Right ventricle myocardium superior (tissue), 1 donor: ENCODE results near the gene CX3CR1. TPM values are rescaled to one million over a fixed set of nuclear protein-coding genes. Genes with fewer than 3 reads are reported as not detected.
"Not testable (repeated sequence)": the region's sequence is repeated elsewhere in the genome, so short reads cannot be mapped to it uniquely, and the experiment has no call there.

Source experiments
- ATAC-seq: fragments of 200-7000 bp; cut with Tn5 transposase; one replicate; pipeline ENCODE4 v1.9.1; 2020; ENCODE audit warnings: mild to moderate bottlenecking; ENCODE audit not compliant: poor library complexity
- DNase-seq: peaks from one replicate; pipeline ENCODE4 v3.0.0-alpha.2; 2020
- intact Hi-C: fragments of 100-400 bp; cut with DNase I; formaldehyde crosslinking; loops from one replicate; pipeline ENCODE4 v1.11.2; 2022
- long read RNA-seq: library from polyadenylated mRNA; unstranded; transcript quantifications from one replicate; pipeline ENCODE4 v2.0.0, GENCODE V29; 2021
- total RNA-seq: library from RNA; stranded (reverse); fragmentation: NEBNext Ultra II Directional; extraction: Animal tissue kit (Norgen Biotek cat#: 25700); gene quantifications from one replicate; pipeline ENCODE4 v1.2.1, GENCODE V29; 2021
- donor health status: DM: no; HTN: yes; CAD: no; lungs with severe emphysema.

Gene CX3CR1
- 1.5 TPM for total RNA-seq
- long read RNA-seq, result 0 reads

GRCh38 chr3:39279745-39280517 is at the start of gene CX3CR1:
TSS of gene CX3CR1 (minus strand) at chr3:39280036. CDS start at chr3:39266509, 13,527 bp downstream.
- ATAC-seq, result peak; percentile 69
- intact Hi-C loops, result loop anchor here (5.0 kb wide), 1 partner anchor 73 kb away; no protein-coding TSS in a partner anchor
- DNase-seq, result no peak

GRCh38 chr3:39329493-39329892 is 49.7 kb upstream of the CX3CR1 start, which contains the start of gene CCR8:
TSS of gene CCR8 (plus strand) at chr3:39329709. CDS start at chr3:39332332, 2,623 bp downstream.
- intact Hi-C loops, result no loop called here
- no peak for ATAC-seq
- no peak for DNase-seq

GRCh38 chr3:39327746-39328349 is 48.0 kb upstream of the CX3CR1 start:
- DNase-seq (no peak), ATAC-seq (no peak)
- intact Hi-C loops, result no loop called here

- no peak for ATAC-seq
- no peak for DNase-seq
- intact Hi-C loops, result no loop called here
Measured at GRCh38 chr3:39327053-39327745, 47.4 kb upstream of the CX3CR1 start.

- ATAC-seq (no peak), DNase-seq (no peak)
- intact Hi-C loops, result no loop called here
Measured at GRCh38 chr3:39325236-39325635, 45.4 kb upstream of the CX3CR1 start.

- no peak for ATAC-seq
- intact Hi-C loops, result no loop called here
Measured at GRCh38 chr3:39323494-39323893, 43.7 kb upstream of the CX3CR1 start.

GRCh38 chr3:39322936-39323335 is 43.1 kb upstream of the CX3CR1 start:
- ATAC-seq, result no peak
- intact Hi-C loops, result no loop called here
- DNase-seq, result no peak

More at GRCh38 chr3:39323494-39323893, 43.7 kb upstream of the CX3CR1 start:
- DNase-seq, result no peak

GRCh38 chr3:39322209-39322715 is 42.4 kb upstream of the CX3CR1 start:
- DNase-seq, ATAC-seq, intact Hi-C loops: not testable (repeated sequence)

GRCh38 chr3:39321574-39321983 is 41.7 kb upstream of the CX3CR1 start:
- intact Hi-C loops, DNase-seq, ATAC-seq: not testable (repeated sequence)

- intact Hi-C loops, result no loop called here
- DNase-seq, result no peak
- ATAC-seq, result no peak
Measured at GRCh38 chr3:39319249-39319648, 39.4 kb upstream of the CX3CR1 start.

- intact Hi-C loops, result no loop called here
- DNase-seq, result no peak
- ATAC-seq, result no peak
Measured at GRCh38 chr3:39318301-39318700, 38.5 kb upstream of the CX3CR1 start.

- DNase-seq (no peak), ATAC-seq (no peak)
- intact Hi-C loops, result no loop called here
Measured at GRCh38 chr3:39317571-39318169, 37.8 kb upstream of the CX3CR1 start.

- no peak for ATAC-seq
Measured at GRCh38 chr3:39315420-39315819, 35.6 kb upstream of the CX3CR1 start.

GRCh38 chr3:39313289-39313688 is 33.5 kb upstream of the CX3CR1 start:
- no peak for ATAC-seq

More at GRCh38 chr3:39315420-39315819, 35.6 kb upstream of the CX3CR1 start:
- no peak for DNase-seq
- intact Hi-C loops, result no loop called here

GRCh38 chr3:39302178-39302577 is 22.3 kb upstream of the CX3CR1 start:
- no peak for ATAC-seq
- intact Hi-C loops, result no loop called here
- DNase-seq, result no peak

More at GRCh38 chr3:39313289-39313688, 33.5 kb upstream of the CX3CR1 start:
- intact Hi-C loops, result no loop called here
- DNase-seq, result no peak

- no peak for ATAC-seq
- no peak for DNase-seq
- intact Hi-C loops, result no loop called here
Measured at GRCh38 chr3:39299279-39299678, 19.4 kb upstream of the CX3CR1 start.

- no peak for ATAC-seq
- intact Hi-C loops, result no loop called here
- DNase-seq, result no peak
Measured at GRCh38 chr3:39296197-39297077, 16.6 kb upstream of the CX3CR1 start.
